ENCODE results near the gene ARHGAP32. TPM values are rescaled to one million over a fixed set of nuclear protein-coding genes. Genes with fewer than 3 reads are reported as not detected.
"Not testable (repeated sequence)": the region's sequence is repeated elsewhere in the genome, so short reads cannot be mapped to it uniquely, and the experiment has no call there.

The ARHGAP32 gene
- total RNA-seq, 1 donor from 2014 or later, result 41.5 TPM

DNA sequence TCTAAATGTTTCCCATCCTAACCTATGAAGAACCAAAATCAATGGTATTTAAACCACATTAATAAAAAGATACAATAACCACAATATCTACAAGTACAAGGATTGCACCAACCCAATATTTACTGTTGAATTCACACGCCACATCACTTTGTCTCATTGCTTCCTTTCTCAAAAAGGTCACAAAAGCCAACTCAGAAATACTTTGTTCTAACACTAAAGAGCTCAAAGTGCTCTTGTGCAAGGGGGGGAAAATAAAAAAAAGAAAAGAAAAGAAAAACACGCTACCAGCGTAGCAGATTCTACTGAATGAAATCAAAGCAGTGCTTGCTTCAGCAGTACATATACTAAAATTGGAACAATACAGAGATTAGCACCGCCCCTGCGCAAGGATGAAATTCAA is 10.5 kb upstream of the ARHGAP32 start:
- no peak for DNase-seq (ENCODE audit: low spot score)

DNA sequence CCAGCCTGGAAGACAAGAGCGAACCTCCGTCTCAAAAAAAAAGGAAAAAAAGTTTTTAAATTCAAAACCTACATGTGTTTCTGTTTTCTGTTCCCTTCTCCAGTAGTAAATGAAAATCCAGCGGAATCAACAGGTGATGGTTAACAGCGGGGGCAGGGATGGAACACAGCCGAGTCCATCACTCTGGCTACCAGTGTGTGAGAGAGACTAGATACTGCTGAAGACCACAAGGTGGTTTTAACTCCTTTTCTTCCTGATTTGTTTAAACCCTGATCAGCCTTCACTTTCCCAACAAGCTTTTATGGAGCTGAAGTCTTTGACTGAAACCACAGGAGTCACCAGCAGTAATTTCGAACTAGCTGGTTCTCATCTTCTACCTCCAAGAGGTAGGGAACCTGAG is 3.6 kb upstream of the ARHGAP32 start:
- no peak for DNase-seq (ENCODE audit: low spot score)

DNA sequence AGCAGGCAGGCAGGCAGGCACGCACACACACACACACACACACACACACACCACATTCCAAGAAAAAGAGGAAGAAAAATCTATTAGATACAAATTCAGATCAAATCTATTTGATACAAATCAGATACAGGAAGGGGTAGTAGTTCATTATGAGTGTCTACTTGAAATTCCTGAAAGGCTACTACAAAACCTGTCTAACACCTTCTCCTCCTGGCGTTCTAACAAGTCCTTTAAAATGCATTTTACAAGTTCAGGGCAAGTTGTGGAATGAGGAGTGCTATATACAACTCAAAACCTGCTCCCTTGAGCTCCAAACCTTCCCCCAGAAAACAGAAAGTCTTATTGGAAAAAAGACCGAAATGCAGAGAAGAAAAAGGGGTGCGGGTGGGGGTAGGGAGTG is 476 bp downstream of the ARHGAP32 start:
- no peak for DNase-seq (ENCODE audit: low spot score)

DNA sequence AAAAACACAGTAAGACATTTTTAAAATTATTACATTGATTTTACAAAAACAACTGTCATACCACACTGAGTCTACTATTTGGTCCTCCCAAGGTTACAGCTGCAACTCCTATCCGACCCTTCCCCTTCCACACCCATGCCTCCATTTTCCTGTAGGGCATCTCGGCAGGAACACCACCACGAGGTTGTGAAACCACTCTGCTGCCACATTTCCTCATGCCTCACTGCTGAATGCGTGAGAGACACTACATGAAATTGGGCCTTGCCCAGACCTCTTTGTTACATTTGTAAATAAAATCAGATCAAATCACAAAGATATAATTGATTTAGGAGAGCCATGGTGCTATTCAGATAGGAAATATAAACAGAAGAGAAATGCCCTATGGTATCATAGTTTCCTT is 2.0 kb downstream of the ARHGAP32 start:
- peak; percentile 41 for DNase-seq (ENCODE audit: low spot score)

DNA sequence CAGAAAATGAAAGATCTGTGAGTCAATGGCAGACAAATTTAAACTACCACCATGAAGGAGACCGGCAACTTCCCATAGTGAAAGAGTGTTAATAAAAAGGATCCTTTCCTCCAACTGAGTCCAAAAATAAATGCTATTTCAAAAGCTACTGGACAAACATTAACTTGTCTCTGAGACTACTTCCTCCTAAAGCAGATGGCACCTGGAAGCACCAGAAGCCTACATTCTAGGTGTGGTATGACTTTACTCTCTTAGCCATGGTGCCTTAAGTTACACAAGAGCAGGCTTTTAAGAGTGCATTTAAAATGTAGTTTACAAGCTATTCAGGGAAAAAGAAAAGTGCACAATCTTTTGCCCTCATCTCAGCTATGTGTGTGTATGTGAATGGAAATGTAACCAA is 2.5 kb downstream of the ARHGAP32 start:
- peak; percentile 15 for DNase-seq (ENCODE audit: low spot score)

DNA sequence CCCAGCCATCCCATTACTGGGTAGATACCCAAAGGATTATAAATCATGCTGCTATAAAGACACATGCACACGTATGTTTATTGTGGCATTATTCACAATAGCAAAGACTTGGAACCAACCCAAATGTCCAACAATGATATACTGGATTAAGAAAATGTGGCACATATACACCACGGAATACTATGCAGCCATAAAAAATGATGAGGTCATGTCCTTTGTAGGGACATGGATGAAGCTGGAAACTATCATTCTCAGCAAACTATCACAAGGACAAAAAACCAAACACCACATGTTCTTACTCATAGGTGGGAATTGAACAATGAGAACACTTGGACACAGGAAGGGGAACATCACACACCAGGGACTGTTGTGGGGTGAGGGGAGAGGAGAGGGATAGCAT is 7.0 kb downstream of the ARHGAP32 start:
- DNase-seq (ENCODE audit: low spot score), result not testable (repeated sequence)

DNA sequence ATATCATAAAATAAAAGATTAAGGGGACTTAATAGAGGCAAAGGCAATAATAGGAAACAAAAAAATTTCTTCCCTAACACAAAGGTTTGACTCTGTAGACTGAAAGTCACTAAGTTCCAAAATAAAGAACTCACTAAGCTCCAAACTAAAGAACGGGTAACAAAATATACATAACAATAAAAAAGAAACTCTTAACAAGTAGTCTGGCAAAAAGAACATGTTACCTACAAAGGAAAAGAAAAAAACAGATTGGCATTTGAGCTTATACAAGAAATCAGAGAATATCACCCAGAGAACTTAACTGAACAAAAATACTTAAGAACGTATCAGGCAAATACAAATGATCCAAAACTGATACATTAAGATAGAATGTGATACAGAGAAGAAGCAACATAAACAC is 7.5 kb downstream of the ARHGAP32 start:
- no peak for DNase-seq (ENCODE audit: low spot score)

DNA sequence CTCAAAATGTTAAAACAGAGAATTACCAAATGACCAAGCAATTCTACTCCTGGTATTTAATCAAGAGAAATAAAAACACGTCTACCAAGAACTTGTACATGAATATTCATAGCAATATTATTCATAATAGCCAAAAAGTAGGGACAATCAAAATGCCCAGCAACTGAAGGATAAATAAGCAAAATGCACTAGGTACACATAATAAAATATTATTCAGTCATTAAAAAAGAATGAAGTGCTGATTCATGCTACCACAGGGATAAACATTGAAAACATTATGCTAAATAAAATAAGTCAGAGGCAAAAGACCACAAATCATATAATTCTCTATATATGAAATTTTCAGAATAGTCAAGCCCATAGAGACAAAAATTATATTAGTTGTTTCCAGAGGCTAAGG is 24.8 kb downstream of the ARHGAP32 start:
- no peak for DNase-seq (ENCODE audit: low spot score)

DNA sequence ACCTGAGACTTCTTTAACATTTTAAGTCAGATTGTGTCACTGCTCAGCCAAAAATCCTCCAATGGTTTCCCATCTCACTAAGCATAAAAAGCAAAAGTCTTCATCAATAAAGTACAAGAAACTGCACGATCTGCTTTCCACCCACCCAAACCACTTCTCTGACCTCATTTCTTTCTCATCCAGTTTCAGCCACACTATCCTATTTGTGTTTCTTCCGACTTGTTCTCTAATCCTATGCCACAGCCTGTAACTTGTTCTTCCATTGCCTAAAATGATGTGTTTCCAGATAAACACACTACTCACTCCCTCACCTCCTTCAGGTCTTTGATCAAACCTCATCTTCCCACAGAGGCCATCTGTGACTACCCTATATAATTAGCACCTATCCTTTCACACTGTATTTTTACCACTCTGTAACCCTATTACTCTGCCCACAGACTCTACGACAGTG is 28.4 kb downstream of the ARHGAP32 start:
- no peak for DNase-seq (ENCODE audit: low spot score)

DNA sequence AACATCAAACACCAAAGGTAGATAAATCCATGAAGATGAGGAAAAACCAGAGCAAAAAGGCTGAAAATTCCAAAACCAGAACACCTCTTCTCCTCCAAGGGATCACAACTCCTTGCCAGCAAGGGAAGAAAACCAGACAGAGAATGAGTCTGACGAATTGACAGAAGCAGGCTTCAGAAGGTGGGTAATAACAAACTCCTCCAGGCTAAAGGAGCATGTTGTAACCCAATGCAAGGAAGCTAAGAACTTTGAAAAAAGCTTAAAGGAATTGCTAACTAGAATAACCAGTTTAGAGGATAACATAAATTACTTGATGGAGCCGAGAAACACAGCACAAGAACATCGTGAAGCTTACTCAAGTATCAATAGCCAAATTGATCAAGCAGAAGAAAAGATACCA is 35.0 kb downstream of the ARHGAP32 start:
- not testable (repeated sequence) for DNase-seq (ENCODE audit: low spot score)

DNA sequence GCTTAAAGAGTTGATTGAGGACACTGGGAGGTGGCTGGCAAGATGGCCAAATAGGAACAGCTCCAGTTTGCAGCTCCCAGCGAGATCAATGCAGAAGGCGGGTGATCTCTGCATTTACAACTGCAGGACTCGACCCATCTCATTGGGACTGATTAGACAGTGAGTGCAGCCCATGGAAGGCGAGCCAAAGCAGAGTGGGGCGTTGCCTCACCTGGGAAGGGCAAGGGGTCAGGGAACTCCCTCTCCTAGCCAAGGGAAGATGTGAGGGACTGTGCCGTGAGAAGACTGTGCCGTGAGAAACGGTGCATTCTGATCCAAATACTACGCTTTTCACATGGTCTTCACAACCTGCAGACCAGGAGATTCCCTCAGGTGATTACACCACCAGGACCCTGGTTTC is 36.4 kb downstream of the ARHGAP32 start:
- no peak for DNase-seq (ENCODE audit: low spot score)

DNA sequence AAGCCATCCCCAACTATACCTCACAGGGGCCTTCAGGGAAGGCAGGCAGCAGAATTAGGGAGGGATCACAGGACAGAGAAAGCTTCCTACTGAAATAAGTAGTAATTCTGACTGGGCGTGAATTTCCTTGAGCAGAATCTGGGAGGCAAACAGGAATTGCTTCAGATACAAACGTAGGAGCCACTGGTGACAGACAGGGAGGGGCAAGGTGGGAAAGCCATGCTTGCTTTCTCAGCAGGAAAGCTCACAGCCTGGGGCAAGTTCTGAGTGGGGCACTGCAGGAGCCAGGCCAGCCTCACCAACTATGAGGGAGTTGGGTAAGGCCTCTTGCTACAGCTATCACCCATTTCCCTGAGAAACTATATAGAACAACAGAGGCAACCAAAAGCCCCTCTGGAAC is 43.6 kb downstream of the ARHGAP32 start:
- DNase-seq (ENCODE audit: low spot score), result no peak

DNA sequence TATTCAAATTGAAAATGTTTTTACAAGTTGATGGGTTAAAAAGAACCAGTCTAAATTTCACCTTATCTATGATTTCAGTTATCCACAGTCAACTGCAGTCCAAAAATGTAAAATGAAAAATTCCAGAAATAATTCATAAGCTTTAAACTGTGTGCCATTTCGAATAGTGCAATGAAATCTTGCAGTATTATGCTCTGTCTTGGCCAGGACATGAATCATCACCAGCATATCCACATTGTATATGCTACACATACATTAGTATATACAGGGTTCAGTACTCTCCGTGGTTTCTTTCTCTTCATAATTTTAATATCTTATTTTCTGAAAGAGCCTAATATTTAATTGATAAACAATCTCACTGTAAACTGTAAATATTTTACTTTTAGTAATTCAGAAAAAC is 45.9 kb downstream of the ARHGAP32 start:
- no peak for DNase-seq (ENCODE audit: low spot score)

DNA sequence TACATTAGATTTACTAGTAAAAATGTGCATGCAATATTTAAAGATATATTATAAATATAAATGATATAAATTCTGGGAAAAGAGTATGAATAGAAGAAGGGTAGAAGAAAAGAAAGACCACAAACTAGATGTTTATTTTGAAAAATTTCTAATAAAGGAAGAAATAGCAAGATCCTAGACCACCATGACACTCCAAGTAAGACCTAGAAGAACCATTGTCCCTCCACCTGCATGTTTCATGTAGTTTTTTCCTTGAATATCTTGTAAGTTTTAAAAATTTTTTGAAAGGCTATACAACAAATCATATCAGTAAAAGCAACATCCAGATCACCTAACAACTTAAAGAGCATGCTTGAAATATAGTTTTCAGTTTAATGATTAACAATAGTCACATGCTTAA is 46.8 kb downstream of the ARHGAP32 start:
- no peak for DNase-seq (ENCODE audit: low spot score)

DNA sequence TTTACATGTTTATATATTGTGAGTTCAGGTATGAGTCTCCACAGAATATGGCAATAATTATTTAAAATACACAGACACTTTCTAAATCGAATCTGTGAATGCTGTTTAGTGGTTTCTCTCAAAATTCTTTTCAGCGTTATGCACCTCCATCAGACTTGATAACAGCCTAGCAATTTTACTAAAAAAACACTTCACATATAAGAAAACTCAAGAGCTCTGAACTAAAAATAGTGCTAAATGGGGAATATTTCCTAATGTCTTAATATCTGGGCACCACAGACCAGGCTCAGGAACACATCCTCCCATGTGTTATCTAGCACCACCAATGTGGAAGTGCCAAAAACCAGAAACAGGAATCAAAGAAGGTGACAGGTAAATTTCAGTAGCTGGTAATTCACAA is 47.9 kb downstream of the ARHGAP32 start:
- no peak for DNase-seq (ENCODE audit: low spot score)

DNA sequence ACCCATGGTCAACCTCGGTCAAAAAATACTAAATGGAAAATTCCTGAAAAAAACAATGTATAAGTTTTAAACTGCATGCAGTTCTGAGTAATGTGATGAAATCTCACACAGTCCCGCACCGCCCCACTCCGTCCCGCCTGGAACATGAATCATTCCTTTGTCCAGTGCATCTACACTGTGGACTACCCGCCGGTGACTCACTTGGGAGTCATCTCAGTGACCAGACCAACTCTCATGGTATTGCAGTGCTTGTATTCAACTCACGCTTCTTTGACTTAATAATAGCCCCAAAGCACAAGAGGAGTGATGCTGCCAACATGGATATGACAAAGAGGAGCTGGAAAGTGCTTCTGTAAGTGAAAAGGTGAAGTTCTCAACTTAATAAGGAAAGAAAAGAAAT is 48.8 kb downstream of the ARHGAP32 start:
- peak; percentile 85 for DNase-seq (ENCODE audit: low spot score)

DNA sequence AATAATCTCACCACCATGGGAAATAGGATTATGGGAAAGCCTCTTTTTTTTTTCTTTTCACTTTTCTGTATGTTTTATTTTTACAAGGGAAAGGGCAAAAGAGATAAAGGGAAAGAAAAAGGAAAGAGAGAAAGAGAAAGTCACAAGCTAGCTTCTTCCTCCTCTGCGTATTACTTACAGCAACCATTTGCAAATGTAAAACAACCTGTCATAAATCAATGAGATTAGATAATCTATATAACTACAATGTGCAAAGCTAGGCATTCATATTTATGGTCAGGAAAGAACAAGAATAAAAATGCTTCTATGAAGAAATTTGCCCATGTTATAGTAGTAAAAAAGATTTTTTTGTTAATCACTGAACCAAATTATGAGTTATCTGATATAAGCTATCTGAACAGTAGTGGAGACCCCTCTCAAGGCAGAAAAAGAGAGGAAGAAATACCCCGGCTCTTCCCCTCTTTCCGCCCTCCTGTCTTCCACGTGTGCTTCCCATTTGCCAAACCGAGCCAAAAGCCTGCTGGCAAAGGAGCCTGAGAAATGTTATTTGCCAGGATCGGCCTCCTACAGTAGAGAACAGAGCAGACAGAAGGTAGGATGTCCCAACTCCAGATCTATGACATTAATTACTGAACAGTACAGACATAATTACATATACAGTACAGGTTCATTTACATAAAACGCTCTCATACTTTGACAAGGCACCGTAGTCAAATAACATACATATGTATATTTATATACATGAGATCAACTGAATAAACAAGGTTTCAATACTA is 50.2 kb downstream of the ARHGAP32 start:
- DNase-seq (ENCODE audit: low spot score), result no peak

DNA sequence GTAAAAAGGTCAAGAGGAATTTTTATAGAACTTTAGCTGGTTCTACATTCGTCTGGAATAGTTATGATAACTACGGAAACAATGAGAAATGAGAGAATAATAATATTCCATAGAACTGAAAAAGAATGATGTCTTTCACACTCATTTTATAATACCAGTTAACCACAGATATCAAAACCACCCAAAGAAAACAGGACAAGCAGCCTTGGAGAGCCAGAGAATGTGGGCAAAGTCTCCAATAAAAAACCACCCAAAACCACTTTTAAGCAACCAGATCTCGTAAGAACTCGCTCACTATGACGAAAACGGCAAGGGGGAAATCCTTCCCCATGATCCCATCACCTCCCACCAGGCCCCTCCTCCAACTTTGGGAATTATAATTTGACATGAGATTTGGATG is 60.8 kb downstream of the ARHGAP32 start:
- DNase-seq (ENCODE audit: low spot score), result no peak

DNA sequence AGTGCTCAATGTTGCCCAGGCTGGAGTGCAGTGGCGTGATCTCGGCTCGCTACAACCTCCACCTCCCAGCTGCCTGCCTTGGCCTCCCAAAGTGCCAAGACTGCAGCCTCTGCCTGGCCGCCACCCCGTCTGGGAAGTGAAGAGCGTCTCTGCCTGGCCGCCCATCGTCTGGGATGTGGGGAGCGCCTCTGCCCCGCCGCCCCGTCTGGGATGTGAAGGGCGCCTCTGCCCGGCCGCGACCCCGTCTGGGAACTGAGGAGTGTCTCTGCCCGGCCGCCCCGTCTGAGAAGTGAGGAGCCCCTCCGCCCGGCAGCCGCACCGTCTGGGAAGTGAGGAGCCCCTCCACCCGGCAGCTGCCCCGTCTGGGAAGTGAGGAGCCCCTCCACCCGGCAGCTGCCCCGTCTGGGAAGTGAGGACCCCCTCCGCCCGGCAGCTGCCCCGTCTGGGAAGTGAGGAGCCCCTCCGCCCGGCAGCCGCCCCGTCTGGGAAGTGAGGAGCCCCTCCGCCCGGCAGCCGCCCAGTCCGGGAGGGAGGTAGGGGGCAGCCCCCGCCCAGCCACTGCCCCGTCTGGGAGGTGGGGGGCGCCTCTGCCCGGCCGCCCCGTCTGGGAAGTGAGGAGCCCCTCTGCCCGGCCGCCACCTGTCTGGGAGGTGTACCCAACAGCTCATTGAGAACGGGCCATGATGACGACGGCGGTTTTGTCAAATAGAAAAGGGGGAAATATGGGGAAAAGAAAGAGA is 63.1 kb downstream of the ARHGAP32 start:
- not testable (repeated sequence) for DNase-seq (ENCODE audit: low spot score)

DNA sequence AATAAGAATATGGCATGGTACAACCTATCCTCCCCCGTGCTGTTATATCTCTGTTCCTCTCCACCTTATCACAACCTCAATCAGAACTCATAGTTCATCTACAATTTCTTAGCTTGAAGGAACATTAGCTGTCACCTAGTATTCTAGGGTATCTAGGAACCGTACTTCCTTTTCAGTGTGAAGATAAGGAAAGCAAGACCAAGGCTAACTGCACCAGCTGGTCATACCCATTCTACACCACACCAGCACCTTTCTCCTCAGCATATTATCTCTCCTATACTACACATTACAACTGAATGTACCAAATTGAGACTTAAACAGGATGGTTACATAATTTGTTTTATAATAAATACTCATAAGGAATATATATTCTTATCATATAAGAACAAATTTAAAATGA is 73.1 kb downstream of the ARHGAP32 start:
- DNase-seq (ENCODE audit: low spot score), result no peak

DNA sequence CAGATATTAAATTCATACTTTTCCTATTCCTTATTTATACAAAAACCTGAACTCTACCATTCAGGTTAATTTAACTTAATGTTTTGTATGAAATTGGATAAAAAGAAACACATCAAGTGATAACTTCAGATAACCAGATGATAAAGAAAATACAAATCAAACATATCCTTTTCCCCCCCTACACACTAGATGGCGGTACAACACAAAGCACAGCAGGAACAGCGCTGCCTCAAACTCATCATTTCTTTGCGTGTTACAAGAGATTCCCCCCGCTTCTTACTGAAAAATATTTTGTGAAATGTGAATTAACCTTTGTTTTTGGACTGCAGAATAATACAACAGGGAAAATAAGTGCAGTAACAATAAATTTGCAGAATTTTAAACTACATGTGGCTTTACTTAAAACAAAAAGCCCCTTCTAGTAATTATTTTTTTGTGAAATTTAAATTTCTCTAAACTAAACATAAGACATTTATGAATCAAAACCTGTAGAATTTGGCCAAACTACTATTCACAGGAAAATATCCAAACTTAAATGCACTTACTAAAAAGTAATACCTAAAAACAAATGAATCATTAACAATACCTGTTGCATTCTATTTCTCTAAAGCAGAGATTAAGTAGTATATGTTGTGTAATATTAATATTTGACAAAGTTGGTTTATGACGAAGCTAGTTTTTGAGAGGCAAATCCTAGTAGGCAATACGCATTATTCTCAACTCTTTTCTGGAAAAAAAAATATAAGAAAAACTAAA is 74.4 kb downstream of the ARHGAP32 start:
- DNase-seq (ENCODE audit: low spot score), result peak; percentile 46

Data from mucosa of gallbladder (tissue), 1 donor.